ENCODE data around the gene HECW1.

The HECW1 gene

DNA sequence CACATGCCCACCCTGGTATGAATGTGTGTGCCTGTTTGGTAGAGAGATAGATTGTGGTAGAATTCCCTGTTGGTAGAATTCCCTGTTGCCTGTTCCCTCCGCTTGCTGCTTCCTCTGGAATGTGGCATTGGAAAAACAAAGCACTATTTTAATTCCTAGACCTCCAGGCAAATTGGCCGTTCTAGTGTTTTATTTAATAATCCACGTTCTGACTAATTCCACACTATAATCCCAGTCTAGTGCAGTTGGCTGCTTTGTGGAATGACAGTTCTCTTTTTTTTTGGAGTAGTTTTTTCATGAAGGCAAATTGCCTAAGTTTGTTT lies 2.0 kb downstream of the HECW1 start:
- TF ChIP-seq, protein P1, sequence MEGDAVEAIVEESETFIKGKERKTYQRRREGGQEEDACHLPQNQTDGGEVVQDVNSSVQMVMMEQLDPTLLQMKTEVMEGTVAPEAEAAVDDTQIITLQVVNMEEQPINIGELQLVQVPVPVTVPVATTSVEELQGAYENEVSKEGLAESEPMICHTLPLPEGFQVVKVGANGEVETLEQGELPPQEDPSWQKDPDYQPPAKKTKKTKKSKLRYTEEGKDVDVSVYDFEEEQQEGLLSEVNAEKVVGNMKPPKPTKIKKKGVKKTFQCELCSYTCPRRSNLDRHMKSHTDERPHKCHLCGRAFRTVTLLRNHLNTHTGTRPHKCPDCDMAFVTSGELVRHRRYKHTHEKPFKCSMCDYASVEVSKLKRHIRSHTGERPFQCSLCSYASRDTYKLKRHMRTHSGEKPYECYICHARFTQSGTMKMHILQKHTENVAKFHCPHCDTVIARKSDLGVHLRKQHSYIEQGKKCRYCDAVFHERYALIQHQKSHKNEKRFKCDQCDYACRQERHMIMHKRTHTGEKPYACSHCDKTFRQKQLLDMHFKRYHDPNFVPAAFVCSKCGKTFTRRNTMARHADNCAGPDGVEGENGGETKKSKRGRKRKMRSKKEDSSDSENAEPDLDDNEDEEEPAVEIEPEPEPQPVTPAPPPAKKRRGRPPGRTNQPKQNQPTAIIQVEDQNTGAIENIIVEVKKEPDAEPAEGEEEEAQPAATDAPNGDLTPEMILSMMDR (IDR thresholded peaks at IDR 0.05), result no peak
- peak overlapping the region; percentile 80 for H3K4me3 Mint-ChIP-seq
- H3K4me1 Mint-ChIP-seq, result peaks cover 8% of the 10 kb centered on the region
- H3K9me3 Mint-ChIP-seq, result no peaks in the 10 kb centered on the region
- DNase-seq, result no peak
- H3K27ac Mint-ChIP-seq, result no peak overlapping the region
- H3K36me3 Mint-ChIP-seq (ENCODE audit: low read depth), result no peaks in the 10 kb centered on the region
- H3K27me3 Mint-ChIP-seq (ENCODE audit: low read depth, poor library complexity), result peaks cover 77% of the 10 kb centered on the region

DNA sequence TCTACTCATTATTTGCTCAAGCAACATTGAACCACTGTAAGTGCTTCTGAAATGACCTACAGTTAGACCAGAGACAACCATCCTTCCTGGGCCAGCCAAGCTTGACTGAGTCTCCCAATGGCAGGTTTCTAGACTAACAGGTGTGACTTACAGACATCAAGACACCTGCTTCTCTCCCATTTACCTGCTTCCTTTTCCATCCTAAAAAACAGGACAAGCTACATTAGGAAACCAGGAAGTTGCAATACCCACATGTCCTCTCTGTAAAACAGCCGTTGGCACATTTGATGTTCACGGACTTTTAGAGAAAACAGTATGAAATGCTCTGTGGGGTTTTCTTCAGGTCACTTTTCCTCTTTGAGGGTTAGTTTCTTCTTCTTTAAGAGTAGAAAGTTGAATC lies 4.0 kb downstream of the HECW1 start:
- Mint-ChIP-seq H3K27ac (no peak overlapping the region), H3K4me1 (peaks cover 8% of the 10 kb centered on the region), H3K36me3 (ENCODE audit: low read depth) (no peaks in the 10 kb centered on the region), H3K9me3 (no peaks in the 10 kb centered on the region), H3K27me3 (ENCODE audit: low read depth, poor library complexity) (peaks cover 57% of the 10 kb centered on the region), H3K4me3 (no peak overlapping the region)
- DNase-seq, result no peak
- TF ChIP-seq, protein P1 (IDR thresholded peaks at IDR 0.05), result no peak

DNA sequence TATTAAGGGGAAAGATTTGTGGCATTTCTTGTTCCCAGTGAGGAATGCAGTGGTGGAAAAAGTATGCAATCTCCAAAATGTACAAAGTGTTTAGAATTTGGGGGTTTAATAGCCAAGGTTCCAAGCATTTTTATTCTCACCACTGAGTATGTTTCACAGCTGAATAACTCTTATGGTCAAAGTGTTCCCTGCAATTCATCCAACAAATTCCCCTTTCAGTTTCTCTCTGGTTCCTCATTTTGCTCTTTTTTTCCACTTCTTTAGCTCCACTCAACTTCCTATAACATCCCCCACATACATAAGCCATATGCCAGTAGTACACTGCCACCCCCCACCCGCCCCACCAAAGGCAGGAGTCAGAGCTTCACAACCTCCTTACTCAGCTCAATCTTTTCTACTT lies 4.6 kb downstream of the HECW1 start:
- Mint-ChIP-seq H3K36me3 (ENCODE audit: low read depth) (no peaks in the 10 kb centered on the region), H3K4me3 (no peak overlapping the region), H3K27ac (no peak overlapping the region), H3K4me1 (peaks cover 8% of the 10 kb centered on the region), H3K9me3 (no peaks in the 10 kb centered on the region), H3K27me3 (ENCODE audit: low read depth, poor library complexity) (peaks cover 52% of the 10 kb centered on the region)
- TF ChIP-seq, protein P1 (IDR thresholded peaks at IDR 0.05), result no peak
- DNase-seq, result no peak

GRCh38 chr7:43117861-43118260 lies 5.4 kb downstream of the HECW1 start:
- H3K4me1 Mint-ChIP-seq, result peaks cover 8% of the 10 kb centered on the region
- TF ChIP-seq, protein P1 (IDR thresholded peaks at IDR 0.05), result no peak
- no peaks in the 10 kb centered on the region for H3K9me3 Mint-ChIP-seq
- H3K27me3 Mint-ChIP-seq (ENCODE audit: low read depth, poor library complexity), result peaks cover 49% of the 10 kb centered on the region
- no peaks in the 10 kb centered on the region for H3K36me3 Mint-ChIP-seq (ENCODE audit: low read depth)
- DNase-seq, result no peak
- no peak overlapping the region for H3K4me3 Mint-ChIP-seq
- H3K27ac Mint-ChIP-seq, result no peak overlapping the region

DNA sequence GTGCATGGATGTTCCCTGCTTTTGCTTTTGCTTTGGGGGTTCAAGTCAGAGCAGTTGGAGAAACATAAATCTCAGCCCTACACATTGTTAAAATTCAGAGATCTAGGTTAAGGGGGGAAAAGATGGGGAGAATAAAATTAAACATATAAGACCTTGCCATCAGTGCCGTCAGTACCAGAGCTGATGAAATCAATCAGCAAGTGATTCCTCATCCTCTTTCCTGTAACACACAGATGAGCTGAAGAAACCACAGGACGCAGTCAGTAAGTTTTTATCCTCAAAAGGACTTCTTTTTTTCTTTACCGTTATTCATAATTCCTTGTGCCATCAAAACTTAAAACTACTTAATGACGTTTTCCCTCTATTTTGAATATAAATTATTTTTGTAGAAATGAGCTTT lies 5.9 kb downstream of the HECW1 start:
- H3K36me3 Mint-ChIP-seq (ENCODE audit: low read depth), result no peaks in the 10 kb centered on the region
- DNase-seq, result no peak
- no peak overlapping the region for H3K4me3 Mint-ChIP-seq
- H3K4me1 Mint-ChIP-seq, result peaks cover 8% of the 10 kb centered on the region
- no peaks in the 10 kb centered on the region for H3K9me3 Mint-ChIP-seq
- H3K27me3 Mint-ChIP-seq (ENCODE audit: low read depth, poor library complexity), result peaks cover 46% of the 10 kb centered on the region
- H3K27ac Mint-ChIP-seq, result no peak overlapping the region
- TF ChIP-seq, protein P1 (IDR thresholded peaks at IDR 0.05), result no peak

DNA sequence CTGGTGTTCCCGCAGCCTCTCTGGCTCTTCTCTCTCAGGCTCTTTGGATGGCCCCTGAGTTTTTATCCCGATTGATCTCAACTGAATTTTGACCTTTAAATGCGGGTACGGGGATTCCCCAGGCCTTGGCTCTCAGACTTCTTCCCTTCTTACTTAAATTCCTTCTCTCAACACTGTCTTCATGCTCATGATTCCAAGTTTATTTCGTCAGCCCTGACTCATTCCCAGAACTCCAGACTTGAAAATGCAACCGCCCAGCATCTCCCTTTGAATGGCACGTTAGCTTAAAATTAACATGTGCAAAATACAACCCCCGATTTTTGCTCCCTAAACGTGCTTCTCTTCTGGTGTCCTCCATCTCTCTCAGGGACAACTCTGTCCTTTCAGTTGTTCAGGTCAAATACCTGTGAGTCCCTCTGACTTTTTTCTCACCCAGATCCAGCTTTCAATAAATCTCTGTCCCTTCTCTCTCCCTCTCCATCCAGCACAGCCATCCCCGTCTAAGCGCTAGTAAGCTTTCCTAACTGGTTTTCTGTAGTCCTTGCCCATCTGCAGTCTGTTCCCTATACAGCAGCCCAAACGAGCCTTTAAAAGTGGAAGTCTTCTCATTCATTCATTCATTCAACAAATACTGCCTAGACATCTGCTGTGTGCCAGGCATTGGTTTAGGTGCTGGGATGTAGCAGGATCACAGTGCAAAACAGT lies 7.1 kb downstream of the HECW1 start:
- Mint-ChIP-seq H3K9me3 (no peaks in the 10 kb centered on the region), H3K4me3 (no peak overlapping the region), H3K36me3 (ENCODE audit: low read depth) (no peaks in the 10 kb centered on the region), H3K27me3 (ENCODE audit: low read depth, poor library complexity) (peaks cover 37% of the 10 kb centered on the region), H3K4me1 (no peaks in the 10 kb centered on the region), H3K27ac (no peak overlapping the region)
- TF ChIP-seq, protein P1 (IDR thresholded peaks at IDR 0.05), result no peak
- no peak for DNase-seq
